DND-41 (cell line): ENCODE data around the gene TAP2.
"Not testable (repeated sequence)": the region's sequence is repeated elsewhere in the genome, so short reads cannot be mapped to it uniquely, and the experiment has no call there.

Experiments used
- ATAC-seq: fragments of 200-7000 bp; cut with Tn5 transposase; 3 replicates; pipeline ENCODE4 v1.9.1; 2021; ENCODE audit warnings: low read depth; ENCODE audit not compliant: insufficient read depth
- DNase-seq: peaks from one replicate; pipeline ENCODE4 v3.0.0-alpha.2; 2020
- H2AFZ ChIP-seq: 2 replicates; pipeline ENCODE4 v1.6.0; 2012; ENCODE audit warnings: low read depth, low read length
- H3K27ac ChIP-seq: 2 replicates; pipeline ENCODE4 v1.5.1; 2012; ENCODE audit warnings: low read length, inconsistent platforms
- H3K27me3 ChIP-seq: fragments of 200-600 bp; sonication (generic); 2 replicates; pipeline ENCODE4 v1.6.0; 2012; ENCODE audit warnings: low read length, mild to moderate bottlenecking, inconsistent platforms; ENCODE audit not compliant: insufficient read depth, poor library complexity
- H3K36me3 ChIP-seq: 2 replicates; pipeline ENCODE4 v1.5.1; 2012; ENCODE audit warnings: low read length, inconsistent platforms; ENCODE audit not compliant: insufficient read depth
- H3K4me1 ChIP-seq: 2 replicates; pipeline ENCODE4 v1.5.1; 2012; ENCODE audit warnings: mild to moderate bottlenecking, low read length; ENCODE audit not compliant: insufficient read depth
- H3K4me2 ChIP-seq: 2 replicates; pipeline ENCODE4 v1.6.0; 2012; ENCODE audit warnings: mild to moderate bottlenecking, moderate library complexity, low read length, inconsistent platforms; ENCODE audit not compliant: insufficient read depth
- H3K4me3 ChIP-seq, 2 experiments: fragments of 200-600 bp in 1 of 2; shearing (Covaris generic) in 1 of 2; 2 replicates each; pipeline ENCODE4 v1.5.1; 2012 to 2016; ENCODE audit warnings: inconsistent platforms in 2 of 2, low read length in 2 of 2, mild to moderate bottlenecking in 2 of 2, low read depth in 1 of 2, moderate library complexity in 1 of 2
- H3K79me2 ChIP-seq: 2 replicates; pipeline ENCODE4 v1.6.0; 2012; ENCODE audit warnings: low read length, inconsistent platforms; ENCODE audit not compliant: insufficient read depth
- H3K9ac ChIP-seq: 2 replicates; pipeline ENCODE4 v1.6.0; 2012; ENCODE audit warnings: low read depth, mild to moderate bottlenecking, inconsistent platforms, low read length, moderate library complexity
- H3K9me3 ChIP-seq: 2 replicates; pipeline ENCODE4 v1.5.1; 2012; ENCODE audit warnings: low read length, moderate library complexity, mild to moderate bottlenecking, inconsistent platforms; ENCODE audit not compliant: insufficient read depth, severe bottlenecking
- H4K20me1 ChIP-seq: 2 replicates; pipeline ENCODE4 v1.6.0; 2012; ENCODE audit warnings: low read length; ENCODE audit not compliant: insufficient read depth
- CTCF ChIP-seq: IDR thresholded peaks from 2 replicates; pipeline ENCODE4 v1.5.1; 2012; ENCODE audit warnings: borderline replicate concordance, low read length, moderate library complexity, mild to moderate bottlenecking; ENCODE audit not compliant: poor library complexity, severe bottlenecking; ENCODE audit errors: extremely low read depth
- EZH2 ChIP-seq: IDR thresholded peaks from 3 replicates; pipeline ENCODE4 v1.6.1; 2012; ENCODE audit warnings: borderline replicate concordance, low read depth, mild to moderate bottlenecking, moderate library complexity, low read length, inconsistent platforms; ENCODE audit not compliant: severe bottlenecking

TAP2 gene

DNA sequence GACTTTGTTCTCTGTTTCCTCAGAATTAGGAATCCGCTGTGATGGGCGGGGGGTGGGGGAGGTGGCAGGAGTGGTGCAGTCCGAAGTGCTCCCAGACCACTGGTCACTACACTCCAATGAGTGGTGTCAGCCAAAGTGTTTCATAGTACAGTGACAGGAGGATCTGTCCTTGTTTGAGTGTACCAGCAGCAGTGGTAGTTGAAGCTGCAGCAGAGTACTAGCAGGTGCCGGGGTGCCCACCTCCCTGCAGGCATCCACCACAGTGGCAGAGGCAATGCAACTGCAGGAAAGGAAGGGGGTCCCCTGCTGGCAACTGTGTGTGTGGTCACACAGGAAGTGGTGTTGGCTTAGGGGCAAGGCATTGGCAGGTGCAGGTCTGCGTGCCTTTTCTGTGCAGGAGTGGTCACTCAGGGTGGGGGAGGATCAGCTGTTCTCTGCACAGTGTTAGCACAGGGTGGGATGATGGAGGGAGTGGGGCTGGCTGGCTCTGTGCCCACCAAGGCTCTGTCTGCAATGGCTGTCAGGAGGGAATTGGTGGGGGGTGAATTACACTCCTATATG, 31.4 kb downstream of the TAP2 start:
- H3K9ac ChIP-seq: no peak overlapping the region
- H3K36me3 ChIP-seq: no peaks in the 10 kb centered on the region
- H3K27me3 ChIP-seq: peaks cover 14% of the 10 kb centered on the region
- no peak overlapping the region for H3K4me3 ChIP-seq
- H4K20me1 ChIP-seq: no peaks in the 10 kb centered on the region
- H3K27ac ChIP-seq: no peak overlapping the region
- peak; percentile 80 for ATAC-seq
- H3K79me2 ChIP-seq: no peaks in the 10 kb centered on the region
- no peak overlapping the region for H3K4me2 ChIP-seq
- no peaks in the 10 kb centered on the region for H3K9me3 ChIP-seq
- 0 out of 2 replicates have a peak, but pooled peaks cover 3% of the 10 kb centered on the region for H3K4me1 ChIP-seq
- DNase-seq: peak; percentile 54
- H2AFZ ChIP-seq: no peak overlapping the region
- TF ChIP-seq CTCF (peak; percentile 45), EZH2 (no peak)

GRCh38 chr6:32805404-32805803, 33.1 kb downstream of the TAP2 start:
- not testable (repeated sequence) for H3K79me2 ChIP-seq, H3K36me3 ChIP-seq, H3K9ac ChIP-seq, H3K4me1 ChIP-seq, H3K4me3 ChIP-seq, DNase-seq, H3K4me2 ChIP-seq, ATAC-seq, H2AFZ ChIP-seq, H3K27ac ChIP-seq, H3K9me3 ChIP-seq, H4K20me1 ChIP-seq
- H3K27me3 ChIP-seq: peaks cover 16% of the 10 kb centered on the region

DNA sequence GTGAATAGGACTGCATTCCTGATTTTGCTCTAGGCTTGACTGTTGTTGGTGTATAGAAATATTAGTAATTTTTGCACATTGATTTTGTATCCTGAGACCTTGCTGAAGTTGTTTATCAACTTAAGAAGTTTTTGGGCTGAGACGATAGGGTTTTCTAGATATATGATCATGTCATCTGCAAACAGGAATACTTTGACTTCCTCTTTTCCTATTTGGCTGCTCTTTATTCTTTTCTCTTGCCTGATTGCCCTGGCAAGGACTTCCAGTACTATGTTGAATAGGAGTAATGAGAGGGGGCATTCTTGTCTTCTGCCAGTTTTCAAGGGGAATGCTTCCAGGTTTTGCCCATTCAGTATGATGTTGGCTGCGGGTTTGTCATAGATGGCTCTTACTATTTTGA, 35.1 kb downstream of the TAP2 start:
- no peaks in the 10 kb centered on the region for H3K9me3 ChIP-seq
- no peak overlapping the region for H3K9ac ChIP-seq
- TF ChIP-seq EZH2: no peak
- TF ChIP-seq CTCF: no peak
- H2AFZ ChIP-seq: no peak overlapping the region
- H4K20me1 ChIP-seq: no peaks in the 10 kb centered on the region
- no peaks in the 10 kb centered on the region for H3K36me3 ChIP-seq
- H3K4me3 ChIP-seq: no peak overlapping the region
- H3K27ac ChIP-seq: no peak overlapping the region
- peaks cover 21% of the 10 kb centered on the region for H3K27me3 ChIP-seq
- H3K4me1 ChIP-seq: 0 out of 2 replicates have a peak, but pooled peaks cover 3% of the 10 kb centered on the region
- DNase-seq (no peak), ATAC-seq (no peak)
- H3K4me2 ChIP-seq: no peak overlapping the region
- no peaks in the 10 kb centered on the region for H3K79me2 ChIP-seq

DNA sequence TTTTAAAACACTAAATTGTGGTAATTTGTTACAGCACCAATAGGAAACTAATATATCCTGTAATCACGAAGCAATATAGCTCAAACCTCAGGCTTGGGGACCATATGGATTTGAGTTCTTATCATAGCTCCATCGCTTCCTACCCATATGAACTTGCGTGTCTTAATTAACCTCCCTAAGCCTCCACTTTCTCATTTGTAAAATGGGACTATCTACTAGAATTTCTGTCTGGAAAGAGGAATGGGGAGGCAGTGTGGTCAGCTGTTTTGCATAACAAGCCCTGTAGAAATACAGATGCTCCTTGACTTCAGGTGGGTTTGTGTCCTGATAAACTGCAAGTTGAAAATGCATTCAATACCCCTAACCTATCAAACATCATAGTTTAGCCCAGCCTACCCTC, 38.8 kb downstream of the TAP2 start:
- H3K36me3 ChIP-seq: no peaks in the 10 kb centered on the region
- DNase-seq (no peak), ATAC-seq (no peak)
- peaks cover 22% of the 10 kb centered on the region for H3K27me3 ChIP-seq
- TF ChIP-seq CTCF (no peak), EZH2 (no peak)
- H3K79me2 ChIP-seq: no peaks in the 10 kb centered on the region
- no peak overlapping the region for H3K9ac ChIP-seq
- no peak overlapping the region for H3K27ac ChIP-seq
- H3K4me3 ChIP-seq: no peak overlapping the region
- no peak overlapping the region for H3K4me2 ChIP-seq
- H2AFZ ChIP-seq: no peak overlapping the region
- no peaks in the 10 kb centered on the region for H4K20me1 ChIP-seq
- no peaks in the 10 kb centered on the region for H3K9me3 ChIP-seq
- H3K4me1 ChIP-seq: peaks cover 5% of the 10 kb centered on the region
